NCI-H2196 treated with DMSO at 0.1 percent for 48 hours (cell line): ENCODE data around the gene BHLHE40.

Source experiments
- DNase-seq: peaks from one replicate; lab custom pipeline; 2025; ENCODE audit not compliant: unreplicated experiment; lab: John Stamatoyannopoulos, UW

BHLHE40 gene

GRCh38 chr3:5016211-5017161 lies 37.2 kb downstream of the BHLHE40 start:
- no peak for DNase-seq

- DNase-seq, result no peak
These were observed 38.8 kb downstream of the BHLHE40 start for GRCh38 chr3:5017925-5018531.

- no peak for DNase-seq
These were observed 40.4 kb downstream of the BHLHE40 start for GRCh38 chr3:5019411-5020241.

DNA sequence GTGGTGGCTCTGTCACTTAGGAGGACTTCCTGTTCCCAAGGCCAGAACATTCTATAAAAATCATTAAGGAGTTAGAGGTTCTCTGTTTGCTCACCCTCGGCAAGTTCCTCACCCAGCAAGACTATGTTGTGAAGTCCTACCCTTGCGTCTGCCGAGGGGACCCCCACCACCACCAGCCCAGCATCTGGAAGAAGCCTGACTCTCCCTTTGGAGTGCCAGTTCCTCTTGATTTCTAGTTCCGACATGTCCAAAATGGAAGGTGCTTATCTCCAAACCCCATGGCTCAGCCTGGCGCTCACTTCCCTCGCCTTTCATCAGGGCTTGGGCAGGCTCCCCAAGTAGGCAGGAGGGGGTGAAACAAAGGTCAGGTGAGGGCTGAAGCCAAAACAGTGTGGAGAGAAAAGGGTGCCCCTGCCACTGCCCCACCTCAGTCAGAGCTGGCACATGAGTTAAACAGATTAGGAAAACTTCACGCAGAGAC lies 41.0 kb downstream of the BHLHE40 start:
- no peak for DNase-seq

GRCh38 chr3:5021116-5022092 lies 42.2 kb downstream of the BHLHE40 start:
- no peak for DNase-seq

GRCh38 chr3:5022187-5022965 lies 43.1 kb downstream of the BHLHE40 start:
- no peak for DNase-seq

DNA sequence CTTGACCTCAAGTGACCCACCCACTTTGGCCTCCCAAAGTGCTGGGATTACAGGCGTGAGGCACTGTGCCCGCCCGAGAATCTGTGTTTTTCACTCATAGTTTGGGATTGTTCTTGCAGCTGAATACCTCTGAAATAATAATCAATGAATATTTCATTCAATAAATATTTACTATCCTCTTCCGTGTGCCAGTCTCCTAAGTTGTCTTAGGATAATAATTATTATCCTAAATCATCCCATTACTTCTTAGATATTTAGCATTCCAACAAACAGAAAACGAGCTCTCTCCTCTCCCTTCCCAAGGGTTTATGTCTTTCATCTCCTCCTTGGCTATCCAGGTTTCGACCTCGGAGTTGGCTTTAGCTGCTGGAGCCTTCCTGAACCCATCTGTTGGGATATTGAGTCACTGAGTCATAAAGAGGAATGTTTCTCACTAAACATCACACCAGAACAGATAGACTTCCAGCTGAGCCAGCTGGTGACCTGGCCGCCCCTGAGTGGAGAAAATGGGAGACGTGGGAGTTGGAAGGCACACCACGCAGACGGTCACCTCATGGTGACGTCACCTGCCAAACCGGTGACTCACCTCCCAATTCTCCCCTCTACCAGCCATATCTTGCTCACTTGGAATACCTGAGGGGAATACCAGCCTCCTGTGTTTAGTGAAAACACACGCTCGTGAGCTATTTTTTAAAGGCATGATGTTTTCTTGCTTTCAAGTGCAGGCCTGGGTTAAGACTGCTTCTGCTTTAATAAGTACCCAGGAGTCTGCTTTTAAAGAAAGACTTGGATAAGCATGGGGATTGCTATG lies 43.9 kb downstream of the BHLHE40 start:
- no peak for DNase-seq

- no peak for DNase-seq
These were observed 44.6 kb downstream of the BHLHE40 start for GRCh38 chr3:5023777-5024346.

GRCh38 chr3:5026046-5026362 lies 46.8 kb downstream of the BHLHE40 start:
- DNase-seq, result no peak

GRCh38 chr3:5029715-5030114 lies 50.5 kb downstream of the BHLHE40 start:
- no peak for DNase-seq

DNA sequence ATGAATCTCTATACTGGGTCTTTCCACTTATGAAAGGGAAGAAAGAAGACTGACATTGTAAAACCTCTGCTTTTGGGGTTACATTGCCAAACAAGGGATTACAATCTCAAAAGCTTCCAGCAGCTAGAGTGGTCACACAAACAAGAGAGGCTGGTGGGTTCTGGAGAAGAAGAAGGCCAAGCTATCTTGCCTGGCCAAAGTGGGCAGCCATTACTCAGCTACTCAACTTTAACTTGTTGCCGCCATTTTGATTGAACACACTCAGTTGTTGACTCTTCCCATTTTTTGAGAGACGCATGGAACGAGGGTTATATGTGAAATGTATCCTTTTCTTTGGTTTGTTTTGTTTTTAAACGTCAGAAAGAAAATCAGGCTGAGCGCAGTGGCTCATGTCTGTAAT lies 50.9 kb downstream of the BHLHE40 start:
- DNase-seq, result no peak

DNA sequence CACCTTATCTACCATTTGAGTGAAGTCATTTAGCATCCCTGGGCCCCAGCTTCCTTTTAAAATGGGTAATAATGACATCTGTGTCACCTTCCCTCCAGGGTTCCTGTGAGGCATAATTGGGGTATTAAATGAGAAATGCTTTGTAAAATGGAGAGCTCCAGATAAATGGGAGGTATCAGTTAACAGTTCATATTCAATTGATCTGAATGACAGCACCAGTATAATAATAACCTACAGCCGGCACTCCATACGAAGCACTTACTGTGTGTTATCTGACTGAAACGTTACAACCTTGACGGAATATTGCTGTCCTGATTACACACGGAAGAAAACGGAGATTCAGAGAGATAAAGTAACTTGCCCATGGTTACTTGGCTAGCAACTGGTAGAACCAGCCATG lies 53.6 kb downstream of the BHLHE40 start:
- DNase-seq, result no peak
